Urothelium cell line (cell line): ENCODE results near the gene WDR7.

Experiments
- DNase-seq: peaks from one replicate; pipeline ENCODE4 v3.0.0; 2011; ENCODE audit warnings: low spot score, mixed read lengths
- FAIRE-seq: peaks from 2 replicates; lab custom pipeline; 2011; peaks lifted over from hg19 to GRCh38; lab: Jason Lieb, UNC

WDR7 gene

GRCh38 chr18:56789889-56790180 is 138.7 kb downstream of the WDR7 start:
- DNase-seq (no peak), FAIRE-seq (no peak)

GRCh38 chr18:56795381-56795780 is 144.2 kb downstream of the WDR7 start:
- FAIRE-seq (no peak), DNase-seq (no peak)

GRCh38 chr18:56799756-56800155 is 148.6 kb downstream of the WDR7 start:
- FAIRE-seq (no peak), DNase-seq (no peak)

GRCh38 chr18:56803051-56803450 is 151.9 kb downstream of the WDR7 start:
- DNase-seq, result no peak
- no peak for FAIRE-seq

- FAIRE-seq (no peak), DNase-seq (no peak)
These were observed 153.2 kb downstream of the WDR7 start for GRCh38 chr18:56804395-56804794.

GRCh38 chr18:56807901-56808300 is 156.7 kb downstream of the WDR7 start:
- FAIRE-seq, result no peak
- DNase-seq, result no peak

- no peak for FAIRE-seq
- DNase-seq, result no peak
These were observed 161.5 kb downstream of the WDR7 start for GRCh38 chr18:56812674-56813073.

GRCh38 chr18:56815926-56816325 is 164.8 kb downstream of the WDR7 start:
- FAIRE-seq (no peak), DNase-seq (no peak)

- FAIRE-seq (no peak), DNase-seq (no peak)
These were observed 172.9 kb downstream of the WDR7 start for GRCh38 chr18:56823986-56824565.

- no peak for DNase-seq
- no peak for FAIRE-seq
These were observed 174.2 kb downstream of the WDR7 start for GRCh38 chr18:56825321-56825720.

- DNase-seq (no peak), FAIRE-seq (no peak)
These were observed 174.7 kb downstream of the WDR7 start for GRCh38 chr18:56825878-56826277.

GRCh38 chr18:56831988-56832387 is 180.8 kb downstream of the WDR7 start:
- FAIRE-seq, result no peak
- peak; percentile 4 for DNase-seq

- FAIRE-seq, result no peak
- DNase-seq, result no peak
These were observed 184.2 kb downstream of the WDR7 start for GRCh38 chr18:56835331-56835730.

GRCh38 chr18:56836173-56836572 is 185.0 kb downstream of the WDR7 start:
- FAIRE-seq (no peak), DNase-seq (no peak)

- FAIRE-seq, result no peak
- no peak for DNase-seq
These were observed 190.7 kb downstream of the WDR7 start for GRCh38 chr18:56841836-56842235.

GRCh38 chr18:56843241-56843640 is 192.1 kb downstream of the WDR7 start:
- no peak for FAIRE-seq
- no peak for DNase-seq

- DNase-seq (no peak), FAIRE-seq (no peak)
These were observed 193.4 kb downstream of the WDR7 start for GRCh38 chr18:56844556-56844955.

- FAIRE-seq (no peak), DNase-seq (no peak)
These were observed 200.6 kb downstream of the WDR7 start for GRCh38 chr18:56851774-56852173.

- DNase-seq (no peak), FAIRE-seq (no peak)
These were observed 202.8 kb downstream of the WDR7 start for GRCh38 chr18:56853961-56854360.

GRCh38 chr18:56861244-56861643 is 210.1 kb downstream of the WDR7 start:
- FAIRE-seq, result no peak
- DNase-seq, result no peak

- FAIRE-seq, result no peak
- peak; percentile 8 for DNase-seq
These were observed 218.1 kb downstream of the WDR7 start for GRCh38 chr18:56869189-56869777.

- DNase-seq (no peak), FAIRE-seq (no peak)
These were observed 219.8 kb downstream of the WDR7 start for GRCh38 chr18:56870982-56871381.

- FAIRE-seq (no peak), DNase-seq (no peak)
These were observed 221.0 kb downstream of the WDR7 start for GRCh38 chr18:56872140-56872539.
